GM18498 (cell line): ENCODE results near the gene RGL4.

ENCODE experiments used
- ATAC-seq: cut with Tn5 transposase; IDR thresholded peaks from one replicate; pipeline ENCODE4 v1.9.1; 2021; ENCODE audit warnings: mild to moderate bottlenecking, moderate library complexity; ENCODE audit not compliant: unreplicated experiment

Gene RGL4

GRCh38 chr22:23677701-23677995, 13.2 kb upstream of the RGL4 start:
- no peak for ATAC-seq

GRCh38 chr22:23678133-23678532, 12.7 kb upstream of the RGL4 start:
- ATAC-seq, result no peak

- ATAC-seq, result no peak
These were observed 9.6 kb upstream of the RGL4 start for GRCh38 chr22:23681026-23681809.

GRCh38 chr22:23682077-23682476, 8.7 kb upstream of the RGL4 start:
- ATAC-seq, result no peak

- no peak for ATAC-seq
These were observed 7.9 kb upstream of the RGL4 start for GRCh38 chr22:23682827-23683355.

- no peak for ATAC-seq
These were observed 7.3 kb upstream of the RGL4 start for GRCh38 chr22:23683545-23683944.

GRCh38 chr22:23684026-23684425, 6.8 kb upstream of the RGL4 start:
- ATAC-seq, result no peak

GRCh38 chr22:23684561-23685031, 6.2 kb upstream of the RGL4 start:
- no peak for ATAC-seq

GRCh38 chr22:23685205-23685784, 5.5 kb upstream of the RGL4 start:
- no peak for ATAC-seq

GRCh38 chr22:23686416-23687024, 4.3 kb upstream of the RGL4 start:
- ATAC-seq, result no peak

- no peak for ATAC-seq
These were observed 2.7 kb upstream of the RGL4 start for GRCh38 chr22:23688121-23688520.

GRCh38 chr22:23688571-23688970, 2.2 kb upstream of the RGL4 start:
- no peak for ATAC-seq

- no peak for ATAC-seq
These were observed 1.4 kb upstream of the RGL4 start for GRCh38 chr22:23689414-23689813.

GRCh38 chr22:23691748-23692423, 1.1 kb downstream of the RGL4 start:
- no peak for ATAC-seq

GRCh38 chr22:23692598-23693291, 1.9 kb downstream of the RGL4 start:
- no peak for ATAC-seq

- no peak for ATAC-seq
These were observed 3.3 kb downstream of the RGL4 start for GRCh38 chr22:23693979-23694680.

- ATAC-seq, result no peak
These were observed 4.3 kb downstream of the RGL4 start for GRCh38 chr22:23695141-23695540.

GRCh38 chr22:23695571-23696325, 4.9 kb downstream of the RGL4 start:
- no peak for ATAC-seq

GRCh38 chr22:23696326-23696851, 5.6 kb downstream of the RGL4 start:
- peak; percentile 80 for ATAC-seq
